Measurements from ENCODE around the gene SPATA3.

DNA sequence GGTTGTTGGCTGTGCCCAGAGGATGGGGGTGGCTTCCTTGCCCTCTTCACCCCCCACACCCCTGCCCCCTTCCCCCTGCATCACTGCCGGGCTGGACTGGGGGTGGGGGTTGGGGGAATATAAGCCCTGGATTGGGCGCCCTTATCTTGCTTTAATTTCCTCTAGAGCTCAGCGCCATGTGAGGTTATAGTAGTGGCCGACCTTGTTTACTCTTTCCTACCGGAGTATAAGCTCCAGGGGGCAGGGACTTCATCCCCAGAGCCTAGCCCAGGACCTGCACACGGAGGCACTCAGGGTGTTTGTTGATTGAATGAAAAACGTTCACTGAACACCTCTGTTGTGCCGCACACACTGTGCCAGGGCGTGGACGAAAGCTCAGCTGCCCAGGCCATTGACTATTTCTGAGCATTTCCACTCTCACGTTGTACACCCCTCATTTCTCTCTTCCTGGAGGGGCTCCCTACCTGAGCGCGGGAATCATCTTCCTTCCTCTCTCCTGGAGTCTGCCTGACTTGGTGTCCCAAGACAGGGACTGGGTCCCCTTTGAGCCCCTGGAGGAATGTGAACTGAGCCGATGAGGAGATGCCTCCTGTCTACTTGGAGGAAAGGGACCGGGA, 9.3 kb upstream of the SPATA3 start:
- TF ChIP-seq, protein P1, sequence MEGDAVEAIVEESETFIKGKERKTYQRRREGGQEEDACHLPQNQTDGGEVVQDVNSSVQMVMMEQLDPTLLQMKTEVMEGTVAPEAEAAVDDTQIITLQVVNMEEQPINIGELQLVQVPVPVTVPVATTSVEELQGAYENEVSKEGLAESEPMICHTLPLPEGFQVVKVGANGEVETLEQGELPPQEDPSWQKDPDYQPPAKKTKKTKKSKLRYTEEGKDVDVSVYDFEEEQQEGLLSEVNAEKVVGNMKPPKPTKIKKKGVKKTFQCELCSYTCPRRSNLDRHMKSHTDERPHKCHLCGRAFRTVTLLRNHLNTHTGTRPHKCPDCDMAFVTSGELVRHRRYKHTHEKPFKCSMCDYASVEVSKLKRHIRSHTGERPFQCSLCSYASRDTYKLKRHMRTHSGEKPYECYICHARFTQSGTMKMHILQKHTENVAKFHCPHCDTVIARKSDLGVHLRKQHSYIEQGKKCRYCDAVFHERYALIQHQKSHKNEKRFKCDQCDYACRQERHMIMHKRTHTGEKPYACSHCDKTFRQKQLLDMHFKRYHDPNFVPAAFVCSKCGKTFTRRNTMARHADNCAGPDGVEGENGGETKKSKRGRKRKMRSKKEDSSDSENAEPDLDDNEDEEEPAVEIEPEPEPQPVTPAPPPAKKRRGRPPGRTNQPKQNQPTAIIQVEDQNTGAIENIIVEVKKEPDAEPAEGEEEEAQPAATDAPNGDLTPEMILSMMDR (IDR thresholded peaks at IDR 0.05 in 4 of 5, conservative IDR thresholded peaks at IDR 0.05 in 1 of 5) = no peak
- TF ChIP-seq POLR2A (IDR thresholded peaks at IDR 0.05) = no peak

All from gastrocnemius medialis (tissue), 4 donors.